GM12878 (cell line): ENCODE data around the gene RASSF6. TPM values are rescaled to one million over a fixed set of nuclear protein-coding genes. Genes with fewer than 3 reads are reported as not detected.

Experiments
- ATAC-seq: fragments of 200-7000 bp; cut with Tn5 transposase; 3 replicates; pipeline ENCODE4 v1.9.1; 2020; ENCODE audit warnings: mild to moderate bottlenecking, moderate library complexity
- BruUV-seq: library from RNA; stranded (reverse); fragments of 400-500 nt; replicated peaks from 2 replicates; lab custom pipeline; 2021; lab: Mats Ljungman, UMichigan
- CTCF ChIA-PET: fragments of 300-600 bp; sonication (Branson Sonifier 250); formaldehyde crosslinking; extraction: SDS; loops from one replicate; lab custom pipeline; 2021; ENCODE audit warnings: inconsistent platforms; lab: Yijun Ruan, JAX
- POLR2A ChIA-PET: fragments of 350-600 bp; formaldehyde crosslinking; extraction: SDS; loops from one replicate; lab custom pipeline; 2021; ENCODE audit warnings: inconsistent platforms; lab: Charles Lee
- RAD21 ChIA-PET: fragments of 300-600 bp; sonication (Branson Sonifier 250); formaldehyde crosslinking; loops from one replicate; lab custom pipeline; 2023; ENCODE audit warnings: antibody characterized with exemption; ENCODE audit not compliant: unreplicated experiment; lab: Charles Lee
- SMC1A ChIA-PET: fragments of 300-600 bp; sonication (Branson Sonifier 250); formaldehyde crosslinking; loops from one replicate; lab custom pipeline; 2023; ENCODE audit not compliant: unreplicated experiment, uncharacterized antibody; lab: Charles Lee
- DNase-seq: peaks from one replicate; pipeline ENCODE4 v3.0.0-alpha.2; 2011; ENCODE audit warnings: low read depth, low spot score
- FAIRE-seq: peaks from 3 replicates; lab custom pipeline; 2011; peaks lifted over from hg19 to GRCh38; lab: Jason Lieb, UNC
- H2AFZ ChIP-seq: 2 replicates; pipeline ENCODE4 v1.6.0; 2011; ENCODE audit warnings: low read depth, low read length, control low read depth; ENCODE audit not compliant: control insufficient read depth
- H3K27ac ChIP-seq: 2 replicates; pipeline ENCODE4 v1.5.1; 2011; ENCODE audit warnings: control low read depth; ENCODE audit not compliant: control insufficient read depth, insufficient read depth
- H3K27me3 ChIP-seq, 2 experiments: replicated peaks in 1 of 2; 2 replicates each; pipeline versions ENCODE4 v1.6.0 to v1.6.1; 2011; ENCODE audit warnings: low read length in 1 of 2; ENCODE audit not compliant: control insufficient read depth in 2 of 2, insufficient read depth in 2 of 2
- H3K36me3 ChIP-seq, 2 experiments: 2 replicates each; pipeline ENCODE4 v1.5.1; 2011; ENCODE audit warnings: low read length in 1 of 2; ENCODE audit not compliant: control insufficient read depth in 2 of 2, insufficient read depth in 2 of 2
- H3K4me1 ChIP-seq: 2 replicates; pipeline ENCODE4 v1.6.1; 2011; ENCODE audit warnings: mild to moderate bottlenecking, low read length, moderate library complexity, mixed read lengths; ENCODE audit not compliant: control insufficient read depth, insufficient read depth
- H3K4me2 ChIP-seq: 2 replicates; pipeline ENCODE4 v1.6.0; 2011; ENCODE audit warnings: control low read depth; ENCODE audit not compliant: control insufficient read depth, insufficient read depth
- H3K4me3 ChIP-seq: fragments of 200-600 bp; sonication (generic); 2 replicates; pipeline ENCODE4 v1.5.1; 2016
- H3K79me2 ChIP-seq: 2 replicates; pipeline ENCODE4 v1.6.0; 2011; ENCODE audit warnings: low read length; ENCODE audit not compliant: control insufficient read depth, insufficient read depth
- H3K9ac ChIP-seq: 2 replicates; pipeline ENCODE4 v1.8.0; 2011; ENCODE audit warnings: low read length, control low read depth, mixed read lengths; ENCODE audit not compliant: control insufficient read depth, insufficient read depth
- H3K9me3 ChIP-seq: replicated peaks from 3 replicates; pipeline ENCODE4 v1.5.1; 2011; ENCODE audit warnings: mild to moderate bottlenecking, low read length; ENCODE audit not compliant: control insufficient read depth, insufficient read depth
- H4K20me1 ChIP-seq: 2 replicates; pipeline ENCODE4 v1.6.0; 2011; ENCODE audit not compliant: control insufficient read depth, insufficient read depth
- ATF7 ChIP-seq: fragments of 450-650 bp; IDR thresholded peaks from 2 replicates; pipeline ENCODE4 v1.6.1; 2016; ENCODE audit warnings: low read depth, mild to moderate bottlenecking
- BACH1 ChIP-seq: fragments of 450-650 bp; IDR thresholded peaks from 2 replicates; pipeline ENCODE4 v1.6.1; 2017; ENCODE audit warnings: mild to moderate bottlenecking, borderline replicate concordance
- BMI1 ChIP-seq: fragments of 450-650 bp; IDR thresholded peaks from 2 replicates; pipeline ENCODE4 v1.6.1; 2016; ENCODE audit warnings: mild to moderate bottlenecking, moderate library complexity, borderline replicate concordance
- CBFB ChIP-seq: IDR thresholded peaks from 2 replicates; pipeline ENCODE4 v1.6.1; 2016; ENCODE audit warnings: antibody characterized with exemption, low read depth
- E4F1 ChIP-seq: fragments of 450-650 bp; IDR thresholded peaks from 2 replicates; pipeline ENCODE4 v1.6.1; 2018; ENCODE audit warnings: borderline replicate concordance, mild to moderate bottlenecking; ENCODE audit not compliant: partially characterized antibody
- GATAD2B ChIP-seq: fragments of 450-650 bp; conservative IDR thresholded peaks from 2 replicates; pipeline ENCODE4 v1.6.1; 2017; ENCODE audit warnings: low read depth, mild to moderate bottlenecking, moderate library complexity
- HCFC1 ChIP-seq: fragments of 150-350 bp; IDR thresholded peaks from 2 replicates; pipeline ENCODE4 v1.6.1; 2014; ENCODE audit warnings: low read length
- MYB ChIP-seq: fragments of 150-350 bp; IDR thresholded peaks from 2 replicates; pipeline ENCODE4 v1.6.1; 2014; ENCODE audit warnings: mild to moderate bottlenecking, low read depth, low read length, borderline replicate concordance
- NR2C2 ChIP-seq: IDR thresholded peaks from 2 replicates; pipeline ENCODE4 v1.6.1; 2011; ENCODE audit warnings: borderline replicate concordance, low read depth; ENCODE audit not compliant: control insufficient read depth, insufficient read length
- NR2F1 ChIP-seq: fragments of 450-650 bp; conservative IDR thresholded peaks from 2 replicates; pipeline ENCODE4 v1.6.1; 2017; ENCODE audit warnings: mild to moderate bottlenecking
- POLR2A ChIP-seq: IDR thresholded peaks from 2 replicates; pipeline ENCODE4 v1.6.1; 2011; ENCODE audit warnings: low read depth, mild to moderate bottlenecking, low read length
- RCOR1 ChIP-seq: conservative IDR thresholded peaks from 2 replicates; pipeline ENCODE4 v1.6.1; 2012; ENCODE audit warnings: low read depth, low read length, improper control_type of control experiment
- RUNX3 ChIP-seq: IDR thresholded peaks from 2 replicates; pipeline ENCODE4 v1.6.1; 2012; ENCODE audit warnings: low read length, inconsistent platforms
- SMARCA5 ChIP-seq: fragments of 450-650 bp; IDR thresholded peaks from 2 replicates; pipeline ENCODE4 v1.6.1; 2017; ENCODE audit warnings: mild to moderate bottlenecking
- SPI1 ChIP-seq: IDR thresholded peaks from 2 replicates; pipeline ENCODE4 v1.6.1; 2011; ENCODE audit warnings: low read depth, mild to moderate bottlenecking, low read length, moderate library complexity, borderline replicate concordance; ENCODE audit not compliant: insufficient read depth
- USF2 ChIP-seq: IDR thresholded peaks from 2 replicates; pipeline ENCODE4 v1.6.1; 2011; ENCODE audit warnings: low read depth, low read length, improper control_type of control experiment, borderline replicate concordance
- ZNF384 ChIP-seq: IDR thresholded peaks from 2 replicates; pipeline ENCODE4 v1.6.1; 2012; ENCODE audit warnings: low read depth, mild to moderate bottlenecking, low read length, improper control_type of control experiment, borderline replicate concordance
- ZNF622 ChIP-seq: fragments of 450-650 bp; IDR thresholded peaks from 2 replicates; pipeline ENCODE4 v1.6.1; 2017; ENCODE audit warnings: mild to moderate bottlenecking, inconsistent platforms
- WGBS: methylation state at CpG from one replicate; pipeline ENCODE4 v1.1.6; 2016; ENCODE audit warnings: low lambda C conversion rate; ENCODE audit not compliant: insufficient replicate concordance, insufficient coverage; ENCODE audit errors: missing lambda C conversion rate; 5-methylcytosine and 5-hydroxymethylcytosine counted together
- in situ Hi-C: fragments of 300-500 bp; cut with MboI; formaldehyde crosslinking; loops from 9 replicates; pipeline ENCODE4 v1.14.3; 2018; ENCODE audit warnings: mixed read lengths
- intact Hi-C: fragments of 100-400 bp; cut with micrococcal nuclease; formaldehyde crosslinking; loops from one replicate; pipeline ENCODE4 v1.14.2; 2022; ENCODE audit not compliant: unreplicated experiment
- polyA plus RNA-seq, 11 experiments: library from polyadenylated mRNA; depleted of rRNA in 4 of 11; unstranded in 6 of 11; stranded (reverse) in 5 of 11; fragments of >200 nt; fragmentation: Nextera tagmentation in 4 of 11; fragmentation: Illumina TruSeq in 1 of 11; extraction: Ambion mirVana in 4 of 11; extraction: Trizol in 1 of 11; gene quantifications; 1 replicate in 1 of 11; 2 replicates in 10 of 11; pipeline versions ENCODE4 v1.2.1 to v1.2.3, GENCODE V29; 2011 to 2016; ENCODE audit warnings: inconsistent platforms in 2 of 11, missing spikeins in 2 of 11, low read depth in 1 of 11
- total RNA-seq, 4 experiments: library from RNA; depleted of rRNA in 3 of 4; stranded (reverse); fragments of >200 nt in 3 of 4; fragmentation: Illumina TruSeq in 1 of 4; extraction: Trizol in 1 of 4; gene quantifications; 2 replicates each; pipeline versions ENCODE4 v1.2.1 to v1.2.3, GENCODE V29; 2013 to 2021

The RASSF6 gene
- total and polyA plus RNA-seq, 10 of the 15 experiments (the other 5 are each of a cell fraction or from before 2014, with no cell fraction given): 0.28 to 2.9 (median 0.54) TPM

GRCh38 chr4:73541251-73541650 lies 79.0 kb downstream of the RASSF6 start:
- ChIA-PET RAD21 (no interaction called here), POLR2A (no interaction called here), SMC1A (interaction anchor here (2.0 kb wide), 1 partner anchor 14 kb away, joined by 6 read pairs; no protein-coding TSS in a partner anchor), CTCF (interaction anchor here (0.7 to 1.8 kb wide), 3 partner anchors 15 to 98 kb away, joined by 3 to 5 read pairs (median 3); no protein-coding TSS in a partner anchor)
- ATAC-seq (no peak), FAIRE-seq (no peak), DNase-seq (no peak)
- intact Hi-C loops (no loop called here), in situ Hi-C loops (no loop called here)
- no peaks in the 10 kb centered on the region for H4K20me1 ChIP-seq
- no peaks in the 10 kb centered on the region for H3K9me3 ChIP-seq
- no peaks in the 10 kb centered on the region for H3K27me3 ChIP-seq
- no peaks in the 10 kb centered on the region for H3K79me2 ChIP-seq
- H3K4me3 ChIP-seq: no peak overlapping the region
- H3K27ac ChIP-seq: no peak overlapping the region
- peaks cover 5% of the 10 kb centered on the region; the same call in 1 of the 2 replicates for H3K4me1 ChIP-seq
- TF ChIP-seq RCOR1 (no peak), POLR2A (no peak), ATF7 (no peak), GATAD2B (no peak), NR2F1 (no peak), RUNX3 (no peak), SMARCA5 (no peak), BACH1 (no peak), ZNF384 (no peak)
- no peak overlapping the region for H3K9ac ChIP-seq
- 28% methylated on average over 3 of the region's 3 CpGs for WGBS
- H3K36me3 ChIP-seq: no peaks in the 10 kb centered on the region
- H3K4me2 ChIP-seq: no peak overlapping the region
- H2AFZ ChIP-seq: no peak overlapping the region; the same call in 1 of the 2 replicates
- BruUV-seq: no TSS peak

GRCh38 chr4:73540826-73541225 lies 79.4 kb downstream of the RASSF6 start:
- no peaks in the 10 kb centered on the region for H3K36me3 ChIP-seq
- H3K27me3 ChIP-seq: no peaks in the 10 kb centered on the region
- intact Hi-C loops (no loop called here), in situ Hi-C loops (no loop called here)
- H3K4me1 ChIP-seq: peaks cover 5% of the 10 kb centered on the region; the same call in 1 of the 2 replicates
- FAIRE-seq (no peak), DNase-seq (no peak), ATAC-seq (no peak)
- ChIA-PET CTCF (interaction anchor here (0.6 to 1.8 kb wide), 6 partner anchors 15 to 432 kb away, joined by 3 to 5 read pairs (median 3); no protein-coding TSS in a partner anchor), RAD21 (no interaction called here), POLR2A (no interaction called here), SMC1A (interaction anchor here (2.0 to 3.9 kb wide), 2 partner anchors 14 to 34 kb away, joined by 6 to 24 read pairs; no protein-coding TSS in a partner anchor)
- H3K27ac ChIP-seq: no peak overlapping the region
- no peak overlapping the region for H3K4me2 ChIP-seq
- BruUV-seq: no TSS peak
- H3K9ac ChIP-seq: no peak overlapping the region
- WGBS: 45% methylated on average over 3 of the region's 3 CpGs
- H3K9me3 ChIP-seq: no peaks in the 10 kb centered on the region
- no peaks in the 10 kb centered on the region for H3K79me2 ChIP-seq
- no peaks in the 10 kb centered on the region for H4K20me1 ChIP-seq
- no peak overlapping the region for H2AFZ ChIP-seq
- no peak overlapping the region for H3K4me3 ChIP-seq
- TF ChIP-seq E4F1 (no peak), SPI1 (no peak), HCFC1 (no peak), ZNF622 (no peak), USF2 (no peak), MYB (no peak), NR2C2 (no peak), CBFB (no peak), BMI1 (no peak)
